Measurements from ENCODE around the gene SLC8A1. TPM values are rescaled to one million over a fixed set of nuclear protein-coding genes. Genes with fewer than 3 reads are reported as not detected.

The SLC8A1 gene
- total RNA-seq, 1 donor from 2014 or later: 9.6 TPM

- H3K27me3 ChIP-seq: no peaks in the 10 kb centered on the region
- TF ChIP-seq EZH2 (IDR thresholded peaks at IDR 0.05): no peak
- no peak for TF ChIP-seq EZH2phosphoT487 (IDR thresholded peaks at IDR 0.05)
- no peak for TF ChIP-seq CTCF (IDR thresholded peaks at IDR 0.05)
- H3K4me3 ChIP-seq: no peak overlapping the region
- DNase-seq (ENCODE audit: low spot score): no peak
- H3F3A ChIP-seq (ENCODE audit: low read depth): no peaks in the 10 kb centered on the region
- no peaks in the 10 kb centered on the region for H3K36me3 ChIP-seq
- H3K27ac ChIP-seq: no peak overlapping the region
- Mint-ChIP-seq H3K9me3 (no peaks in the 10 kb centered on the region), H3K36me3 (no peaks in the 10 kb centered on the region), H3K4me1 (peaks cover 20% of the 10 kb centered on the region), H3K4me3 (no peak overlapping the region), H3K27ac (no peak overlapping the region), H3K27me3 (ENCODE audit: insufficient read depth, low read depth) (no peaks in the 10 kb centered on the region)
- H2AFZ ChIP-seq (replicated peaks): no peak overlapping the region
- no peaks in the 10 kb centered on the region for H3K79me2 ChIP-seq (ENCODE audit: low read depth)
- H3K4me2 ChIP-seq: no peak overlapping the region
- no peaks in the 10 kb centered on the region for H4K20me1 ChIP-seq (ENCODE audit: low read depth)
- H3K9ac ChIP-seq: no peak overlapping the region
- H3K9me3 ChIP-seq (ENCODE audit: low read depth): no peaks in the 10 kb centered on the region
- H3K4me1 ChIP-seq: peaks cover 11% of the 10 kb centered on the region
These were observed 92.1 kb downstream of the SLC8A1 start for GRCh38 chr2:40359811-40360210.

- H3K79me2 ChIP-seq (ENCODE audit: low read depth): no peaks in the 10 kb centered on the region
- H3K27me3 Mint-ChIP-seq (ENCODE audit: insufficient read depth, low read depth): no peaks in the 10 kb centered on the region
- H3K36me3 ChIP-seq: no peaks in the 10 kb centered on the region
- H3F3A ChIP-seq (ENCODE audit: low read depth): no peaks in the 10 kb centered on the region
- no peaks in the 10 kb centered on the region for H3K27me3 ChIP-seq
- H3K27ac ChIP-seq: no peak overlapping the region
- H3K9me3 Mint-ChIP-seq: no peaks in the 10 kb centered on the region
- no peaks in the 10 kb centered on the region for H4K20me1 ChIP-seq (ENCODE audit: low read depth)
- peaks cover 20% of the 10 kb centered on the region for H3K4me1 Mint-ChIP-seq
- H3K4me3 ChIP-seq: no peak overlapping the region
- no peak overlapping the region for H3K27ac Mint-ChIP-seq
- no peaks in the 10 kb centered on the region for H3K36me3 Mint-ChIP-seq
- TF ChIP-seq CTCF (IDR thresholded peaks at IDR 0.05): no peak
- no peak for TF ChIP-seq EZH2 (IDR thresholded peaks at IDR 0.05)
- no peak for TF ChIP-seq EZH2phosphoT487 (IDR thresholded peaks at IDR 0.05)
- no peak overlapping the region for H3K9ac ChIP-seq
- no peak overlapping the region for H2AFZ ChIP-seq (replicated peaks)
- H3K9me3 ChIP-seq (ENCODE audit: low read depth): no peaks in the 10 kb centered on the region
- peak overlapping the region; percentile 38 for H3K4me3 Mint-ChIP-seq
- H3K4me1 ChIP-seq: peaks cover 11% of the 10 kb centered on the region
- H3K4me2 ChIP-seq: no peak overlapping the region
- no peak for DNase-seq (ENCODE audit: low spot score)
These were observed 93.1 kb downstream of the SLC8A1 start for GRCh38 chr2:40358783-40359182.

- Mint-ChIP-seq H3K36me3 (no peaks in the 10 kb centered on the region), H3K27ac (no peak overlapping the region), H3K4me3 (no peak overlapping the region), H3K4me1 (peaks cover 15% of the 10 kb centered on the region), H3K9me3 (no peaks in the 10 kb centered on the region), H3K27me3 (ENCODE audit: insufficient read depth, low read depth) (no peaks in the 10 kb centered on the region)
- peaks cover 11% of the 10 kb centered on the region for H3K4me1 ChIP-seq
- no peak overlapping the region for H2AFZ ChIP-seq (replicated peaks)
- H3F3A ChIP-seq (ENCODE audit: low read depth): no peaks in the 10 kb centered on the region
- no peak overlapping the region for H3K4me2 ChIP-seq
- no peaks in the 10 kb centered on the region for H3K36me3 ChIP-seq
- H3K9ac ChIP-seq: no peak overlapping the region
- H3K27me3 ChIP-seq: no peaks in the 10 kb centered on the region
- H4K20me1 ChIP-seq (ENCODE audit: low read depth): no peaks in the 10 kb centered on the region
- no peak overlapping the region for H3K4me3 ChIP-seq
- H3K79me2 ChIP-seq (ENCODE audit: low read depth): no peaks in the 10 kb centered on the region
- no peak for DNase-seq (ENCODE audit: low spot score)
- no peak overlapping the region for H3K27ac ChIP-seq
- TF ChIP-seq EZH2 (IDR thresholded peaks at IDR 0.05): no peak
- TF ChIP-seq EZH2phosphoT487 (IDR thresholded peaks at IDR 0.05): no peak
- TF ChIP-seq CTCF (IDR thresholded peaks at IDR 0.05): no peak
- H3K9me3 ChIP-seq (ENCODE audit: low read depth): no peaks in the 10 kb centered on the region
These were observed 94.2 kb downstream of the SLC8A1 start for GRCh38 chr2:40357667-40358066.

Measured in neural progenitor cell (in vitro differentiated cells).